BLaER1 (cell line): ENCODE measurements around the gene PDE1C.

Source experiments
- H3K27ac ChIP-seq: shearing (Covaris generic); formaldehyde crosslinking; 2 replicates; pipeline ENCODE4 v1.8.1; 2022
- H3K27me3 ChIP-seq: shearing (Covaris generic); formaldehyde crosslinking; 2 replicates; pipeline ENCODE4 v1.8.1; 2022
- H3K36me3 ChIP-seq: shearing (Covaris generic); formaldehyde crosslinking; 2 replicates; pipeline ENCODE4 v1.8.1; 2022
- H3K4me1 ChIP-seq: shearing (Covaris generic); formaldehyde crosslinking; 2 replicates; pipeline ENCODE4 v1.8.1; 2022
- H3K4me2 ChIP-seq: shearing (Covaris generic); formaldehyde crosslinking; 2 replicates; pipeline ENCODE4 v1.8.1; 2022
- H3K4me3 ChIP-seq: shearing (Covaris generic); formaldehyde crosslinking; 2 replicates; pipeline ENCODE4 v1.8.1; 2022
- H3K9ac ChIP-seq: shearing (Covaris generic); formaldehyde crosslinking; 2 replicates; pipeline ENCODE4 v1.8.1; 2022
- H3K9me3 ChIP-seq: shearing (Covaris generic); formaldehyde crosslinking; 2 replicates; pipeline ENCODE4 v1.8.1; 2022
- H4K20me1 ChIP-seq: shearing (Covaris generic); formaldehyde crosslinking; 2 replicates; pipeline ENCODE4 v1.8.1; 2022
- Cebpa-rat ChIP-seq: shearing (Covaris generic); IDR thresholded peaks from 2 replicates; pipeline ENCODE4 v1.8.1; 2022

Gene PDE1C

GRCh38 chr7:32063614-32064013 is 6.6 kb downstream of the PDE1C start:
- H3K27me3 ChIP-seq, result no peaks in the 10 kb centered on the region
- no peaks in the 10 kb centered on the region for H3K9me3 ChIP-seq
- no peaks in the 10 kb centered on the region for H3K4me1 ChIP-seq
- H3K36me3 ChIP-seq, result no peaks in the 10 kb centered on the region
- H3K4me2 ChIP-seq, result no peak overlapping the region
- H3K4me3 ChIP-seq, result no peak overlapping the region
- no peak for TF ChIP-seq Cebpa-rat
- H3K27ac ChIP-seq, result no peak overlapping the region
- no peak overlapping the region for H3K9ac ChIP-seq
- H4K20me1 ChIP-seq, result no peaks in the 10 kb centered on the region

GRCh38 chr7:32062150-32062549 is 8.1 kb downstream of the PDE1C start:
- H3K27ac ChIP-seq, result no peak overlapping the region
- no peaks in the 10 kb centered on the region for H3K27me3 ChIP-seq
- no peaks in the 10 kb centered on the region for H3K36me3 ChIP-seq

DNA sequence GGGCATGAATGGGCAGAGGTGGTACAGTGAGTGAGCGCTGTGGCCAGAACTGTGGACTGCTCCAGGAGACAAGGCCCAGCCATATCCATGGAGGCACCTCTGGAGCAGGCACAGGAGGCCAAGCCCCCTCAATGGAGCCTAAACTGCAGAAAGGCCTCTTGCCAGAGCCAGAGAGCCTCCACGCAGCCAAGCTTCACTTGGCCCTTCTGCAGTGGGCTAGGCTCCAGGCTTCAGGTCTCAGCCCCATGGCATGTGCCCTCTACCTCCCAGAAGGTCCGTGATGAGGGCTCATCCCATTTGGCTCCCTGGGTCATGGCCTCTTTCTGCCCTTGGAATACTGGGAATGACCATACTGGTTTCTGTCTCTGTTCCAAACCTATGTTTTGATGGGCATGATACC is 8.9 kb downstream of the PDE1C start:
- H3K27ac ChIP-seq, result no peak overlapping the region
- no peak for TF ChIP-seq Cebpa-rat
- no peak overlapping the region for H3K4me2 ChIP-seq

More at GRCh38 chr7:32062150-32062549, 8.1 kb downstream of the PDE1C start:
- H3K4me3 ChIP-seq, result no peak overlapping the region
- no peak overlapping the region for H3K9ac ChIP-seq
- TF ChIP-seq Cebpa-rat, result no peak
- H3K4me2 ChIP-seq, result no peak overlapping the region
- no peaks in the 10 kb centered on the region for H4K20me1 ChIP-seq
- no peaks in the 10 kb centered on the region for H3K9me3 ChIP-seq
- no peaks in the 10 kb centered on the region for H3K4me1 ChIP-seq

GRCh38 chr7:32059289-32060011 is 10.8 kb downstream of the PDE1C start:
- no peaks in the 10 kb centered on the region for H3K9me3 ChIP-seq
- no peak overlapping the region for H3K4me3 ChIP-seq
- H3K27ac ChIP-seq, result no peak overlapping the region
- H3K4me2 ChIP-seq, result no peak overlapping the region
- no peaks in the 10 kb centered on the region for H3K27me3 ChIP-seq
- no peak overlapping the region for H3K9ac ChIP-seq
- no peaks in the 10 kb centered on the region for H3K4me1 ChIP-seq
- H3K36me3 ChIP-seq, result no peaks in the 10 kb centered on the region
- TF ChIP-seq Cebpa-rat, result no peak
- H4K20me1 ChIP-seq, result no peaks in the 10 kb centered on the region

More for the DNA sequence above, 8.9 kb downstream of the PDE1C start:
- Histone ChIP-seq H3K9me3 (no peaks in the 10 kb centered on the region), H3K9ac (no peak overlapping the region), H3K4me3 (no peak overlapping the region), H3K36me3 (no peaks in the 10 kb centered on the region), H3K27me3 (no peaks in the 10 kb centered on the region), H4K20me1 (no peaks in the 10 kb centered on the region), H3K4me1 (no peaks in the 10 kb centered on the region)

- no peaks in the 10 kb centered on the region for H3K27me3 ChIP-seq
- no peaks in the 10 kb centered on the region for H3K9me3 ChIP-seq
- H3K4me1 ChIP-seq, result no peaks in the 10 kb centered on the region
- no peak overlapping the region for H3K9ac ChIP-seq
- H3K36me3 ChIP-seq, result no peaks in the 10 kb centered on the region
- TF ChIP-seq Cebpa-rat, result no peak
- H3K4me3 ChIP-seq, result no peak overlapping the region
- no peak overlapping the region for H3K4me2 ChIP-seq
- H3K27ac ChIP-seq, result no peak overlapping the region
- H4K20me1 ChIP-seq, result no peaks in the 10 kb centered on the region
These were observed 12.2 kb downstream of the PDE1C start for GRCh38 chr7:32058002-32058401.

GRCh38 chr7:32056767-32057166 is 13.4 kb downstream of the PDE1C start:
- no peak for TF ChIP-seq Cebpa-rat
- Histone ChIP-seq H3K27me3 (no peaks in the 10 kb centered on the region), H3K4me2 (no peak overlapping the region), H3K9ac (no peak overlapping the region), H3K4me1 (no peaks in the 10 kb centered on the region), H3K36me3 (no peaks in the 10 kb centered on the region), H3K9me3 (no peaks in the 10 kb centered on the region), H3K27ac (no peak overlapping the region), H4K20me1 (no peaks in the 10 kb centered on the region), H3K4me3 (no peak overlapping the region)

GRCh38 chr7:32053204-32053603 is 17.0 kb downstream of the PDE1C start:
- Histone ChIP-seq H3K9ac (no peak overlapping the region), H3K9me3 (no peaks in the 10 kb centered on the region), H4K20me1 (no peaks in the 10 kb centered on the region), H3K27me3 (no peaks in the 10 kb centered on the region), H3K36me3 (no peaks in the 10 kb centered on the region), H3K4me2 (no peak overlapping the region), H3K4me3 (no peak overlapping the region), H3K27ac (no peak overlapping the region), H3K4me1 (peaks cover 19% of the 10 kb centered on the region)
- TF ChIP-seq Cebpa-rat, result no peak

DNA sequence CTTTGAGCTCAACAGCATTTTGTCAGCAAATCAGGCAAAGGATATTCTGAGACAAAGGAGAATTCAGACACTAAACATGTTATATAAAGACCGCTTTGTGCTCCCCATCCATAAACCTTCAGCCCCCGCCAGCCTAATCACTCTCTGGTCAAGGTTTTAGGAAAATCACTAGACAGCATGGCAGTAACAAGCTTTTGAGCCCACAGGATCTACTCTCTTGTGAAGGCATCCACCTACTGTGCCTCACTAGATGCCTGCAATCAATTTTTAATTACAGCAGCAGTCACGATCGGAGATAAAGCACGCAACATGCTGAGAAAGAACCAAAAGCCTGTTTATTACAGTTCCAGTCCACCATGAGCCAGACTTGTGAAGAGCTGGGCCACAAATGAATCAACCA is 19.1 kb downstream of the PDE1C start:
- Histone ChIP-seq H4K20me1 (no peaks in the 10 kb centered on the region), H3K9ac (no peak overlapping the region), H3K27me3 (no peaks in the 10 kb centered on the region), H3K27ac (no peak overlapping the region), H3K4me2 (no peak overlapping the region), H3K36me3 (no peaks in the 10 kb centered on the region), H3K4me1 (peaks cover 25% of the 10 kb centered on the region), H3K9me3 (no peaks in the 10 kb centered on the region), H3K4me3 (no peak overlapping the region)
- TF ChIP-seq Cebpa-rat, result no peak

- H3K9me3 ChIP-seq, result no peaks in the 10 kb centered on the region
- TF ChIP-seq Cebpa-rat, result no peak
- peak overlapping the region; percentile 60 for H3K27ac ChIP-seq
- no peaks in the 10 kb centered on the region for H4K20me1 ChIP-seq
- peak overlapping the region; percentile 23; the same call in 1 of the 2 replicates for H3K4me3 ChIP-seq
- peaks cover 25% of the 10 kb centered on the region for H3K4me1 ChIP-seq
- no peaks in the 10 kb centered on the region for H3K27me3 ChIP-seq
- peak overlapping the region; percentile 35 for H3K9ac ChIP-seq
- H3K36me3 ChIP-seq, result no peaks in the 10 kb centered on the region
- H3K4me2 ChIP-seq, result peak overlapping the region; percentile 72
These were observed 20.6 kb downstream of the PDE1C start for GRCh38 chr7:32049599-32049998.

DNA sequence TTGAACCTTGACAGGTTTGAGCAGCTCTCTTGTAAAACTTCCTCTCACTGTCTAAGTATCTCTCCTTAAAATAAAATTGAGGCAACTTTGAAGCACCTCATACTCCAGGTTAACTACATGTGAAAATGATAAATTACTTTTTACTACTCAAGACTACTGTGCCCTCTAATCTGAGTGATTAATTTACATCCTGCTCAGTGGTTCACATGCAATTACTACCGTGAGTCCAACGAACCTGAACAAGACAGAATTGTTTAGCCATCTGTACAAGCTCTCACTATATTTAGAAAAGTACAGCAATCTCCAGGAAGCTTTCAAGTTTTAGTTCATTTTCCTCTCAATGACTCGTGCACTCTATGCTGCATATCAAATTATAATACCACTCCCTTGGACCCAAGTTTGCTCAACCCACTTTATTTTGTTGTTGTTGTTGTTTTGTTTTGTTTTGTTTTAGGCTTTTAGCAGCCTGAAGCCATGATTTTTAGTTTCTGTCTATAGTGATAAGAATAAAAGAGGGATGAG is 21.2 kb downstream of the PDE1C start:
- H3K4me3 ChIP-seq, result peak overlapping the region; percentile 23; the same call in 1 of the 2 replicates
- H3K27ac ChIP-seq, result peak overlapping the region; percentile 60
- peak overlapping the region; percentile 72 for H3K4me2 ChIP-seq
- H3K36me3 ChIP-seq, result no peaks in the 10 kb centered on the region
- no peaks in the 10 kb centered on the region for H3K27me3 ChIP-seq
- H3K4me1 ChIP-seq, result peaks cover 25% of the 10 kb centered on the region
- no peak for TF ChIP-seq Cebpa-rat
- no peaks in the 10 kb centered on the region for H4K20me1 ChIP-seq
- H3K9ac ChIP-seq, result peak overlapping the region; percentile 35
- no peaks in the 10 kb centered on the region for H3K9me3 ChIP-seq

DNA sequence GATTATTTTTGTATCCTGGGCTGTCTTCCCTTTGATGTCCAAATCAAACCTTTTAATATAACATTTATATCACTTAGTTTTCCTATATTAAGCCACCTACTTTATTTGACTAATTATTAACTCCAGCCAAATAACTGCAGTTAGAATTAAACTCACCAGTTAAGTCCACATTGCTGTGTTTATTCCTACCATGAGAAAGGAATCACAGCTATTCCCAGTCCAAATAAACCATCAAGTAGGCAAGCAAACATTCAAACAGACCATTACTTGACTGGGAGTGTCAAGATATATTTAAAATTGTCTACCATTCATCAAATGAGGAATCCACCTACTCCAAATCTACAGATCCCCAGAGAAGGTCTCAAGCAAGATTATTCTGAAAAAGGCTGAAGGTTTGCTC is 22.4 kb downstream of the PDE1C start:
- Histone ChIP-seq H3K27ac (no peak overlapping the region), H3K36me3 (no peaks in the 10 kb centered on the region), H3K9ac (no peak overlapping the region), H3K4me1 (peaks cover 27% of the 10 kb centered on the region), H3K9me3 (no peaks in the 10 kb centered on the region), H3K27me3 (no peaks in the 10 kb centered on the region), H3K4me3 (no peak overlapping the region), H4K20me1 (no peaks in the 10 kb centered on the region), H3K4me2 (0 out of 2 replicates have a peak overlapping the region, but pooled peaks have one; percentile 72)
- TF ChIP-seq Cebpa-rat, result no peak
